Tibial artery (tissue), 4 donors: Measurements from ENCODE around the gene RNU7-1.
A peak's percentile ranks its signal among the peaks of the same experiment; 100 is the strongest.
"Not testable (repeated sequence)": the region's sequence is repeated elsewhere in the genome, so short reads cannot be mapped to it uniquely, and the experiment has no call there.

Experiments used
- DNase-seq, 2 donors: peaks; one replicate each; pipeline ENCODE4 v3.0.0-alpha.2; 2019
- H3K27ac ChIP-seq, 2 donors: fragments of 200-600 bp; sonication (generic) in 1 of 2; 1 replicate in 1 of 2; 2 replicates in 1 of 2; pipeline ENCODE4 v1.5.1; 2018 to 2019; ENCODE audit warnings: mild to moderate bottlenecking in 1 of 2
- H3K27me3 ChIP-seq, 2 donors: fragments of 200-600 bp; sonication (generic) in 1 of 2; one replicate each; pipeline versions ENCODE4 v1.5.1 to v1.6.0; 2016 to 2019
- H3K36me3 ChIP-seq, 3 donors: fragments of 200-600 bp; sonication (generic) in 2 of 3; one replicate each; pipeline ENCODE4 v1.5.1; 2016 to 2019; ENCODE audit warnings: mild to moderate bottlenecking in 2 of 3
- H3K4me1 ChIP-seq, 4 donors: fragments of 200-600 bp; sonication (generic) in 2 of 4; 1 replicate in 3 of 4; 2 replicates in 1 of 4; pipeline ENCODE4 v1.5.1; 2016 to 2019
- H3K4me3 ChIP-seq, 2 donors: fragments of 200-600 bp; sonication (generic) in 1 of 2; 1 replicate in 1 of 2; 2 replicates in 1 of 2; pipeline ENCODE4 v1.5.1; 2018 to 2019; ENCODE audit warnings: mild to moderate bottlenecking in 2 of 2
- H3K9me3 ChIP-seq, 3 donors: fragments of 200-600 bp; sonication (generic) in 1 of 3; one replicate each; pipeline ENCODE4 v1.5.1; 2016 to 2019
- CTCF ChIP-seq, 2 experiments: fragments of 200-600 bp in 1 of 2; fragments of 450-650 bp in 1 of 2; IDR thresholded peaks; one replicate each; pipeline ENCODE4 v1.5.1; 2017 to 2019; ENCODE audit warnings: antibody characterized with exemption in 2 of 2, mild to moderate bottlenecking in 1 of 2, moderate library complexity in 1 of 2
- intact Hi-C: fragments of 100-400 bp; cut with DNase I; formaldehyde crosslinking; loops from one replicate; pipeline ENCODE4 v1.15.0; 2023; ENCODE audit warnings: low total_unique reads

RNU7-1 gene

GRCh38 chr12:6902448-6902847 lies 41.2 kb upstream of the RNU7-1 start:
- no peak for TF ChIP-seq CTCF (IDR thresholded peaks at IDR 0.05)
- DNase-seq = no peak
- Histone ChIP-seq H3K4me1 (peaks cover 0 to 14% (median 6%) of the 10 kb centered on the region in 4 donors), H3K36me3 (peaks cover 0 to 11% (median 7%) of the 10 kb centered on the region in 3 donors), H3K27me3 (no peaks in the 10 kb centered on the region), H3K9me3 (no peaks in the 10 kb centered on the region), H3K27ac (no peak overlapping the region), H3K4me3 (no peak overlapping the region)
- intact Hi-C loops = no loop called here

- no peak overlapping the region for H3K27ac ChIP-seq
- no peaks in the 10 kb centered on the region for H3K9me3 ChIP-seq
- no peak overlapping the region for H3K4me3 ChIP-seq
- peaks cover 0 to 14% (median 14%) of the 10 kb centered on the region in 3 donors for H3K36me3 ChIP-seq
- H3K27me3 ChIP-seq = no peaks in the 10 kb centered on the region
- peaks cover 0 to 14% (median 6%) of the 10 kb centered on the region in 4 donors for H3K4me1 ChIP-seq
- no peak for TF ChIP-seq CTCF (IDR thresholded peaks at IDR 0.05)
- intact Hi-C loops = no loop called here
- DNase-seq = no peak
Observed at GRCh38 chr12:6903722-6904121, 39.9 kb upstream of the RNU7-1 start.

GRCh38 chr12:6904280-6905276 lies 39.0 kb upstream of the RNU7-1 start, which contains the start of gene LRRC23:
Gene LRRC23, plus strand, starts transcription at chr12:6904822. Its CDS starts 812 bp downstream, at chr12:6905634.
- TF ChIP-seq CTCF (IDR thresholded peaks at IDR 0.05) = no peak
- Histone ChIP-seq H3K27ac (peak within 1 kb of the TSS; percentile 83 to 87), H3K4me3 (peak within 1 kb of the TSS; percentile 65), H3K36me3 (peaks cover 0 to 14% (median 14%) of the 10 kb centered on the region in 3 donors), H3K4me1 (peaks cover 0 to 14% (median 6%) of the 10 kb centered on the region in 4 donors), H3K27me3 (no peaks in the 10 kb centered on the region), H3K9me3 (no peaks in the 10 kb centered on the region)
- intact Hi-C loops = no loop called here
- DNase-seq = peak; percentile 98

- H3K36me3 ChIP-seq = peaks cover 0 to 14% (median 14%) of the 10 kb centered on the region in 3 donors
- intact Hi-C loops = no loop called here
- no peaks in the 10 kb centered on the region for H3K9me3 ChIP-seq
- no peaks in the 10 kb centered on the region for H3K27me3 ChIP-seq
- H3K27ac ChIP-seq = peak overlapping the region; percentile 83 to 87
- peak overlapping the region; percentile 65 for H3K4me3 ChIP-seq
- TF ChIP-seq CTCF (IDR thresholded peaks at IDR 0.05) = no peak
- peaks cover 0 to 12% (median 6%) of the 10 kb centered on the region in 4 donors for H3K4me1 ChIP-seq
- DNase-seq = no peak
Observed at GRCh38 chr12:6905414-6906040, 38.1 kb upstream of the RNU7-1 start.

GRCh38 chr12:6908141-6908540 lies 35.5 kb upstream of the RNU7-1 start:
- H3K27me3 ChIP-seq, H3K27ac ChIP-seq, H3K9me3 ChIP-seq, intact Hi-C loops, H3K4me3 ChIP-seq, DNase-seq: not testable (repeated sequence)
- peaks cover 0 to 14% (median 14%) of the 10 kb centered on the region in 3 donors for H3K36me3 ChIP-seq
- H3K4me1 ChIP-seq = peaks cover 0 to 12% (median 6%) of the 10 kb centered on the region in 4 donors
